RWPE1 (cell line): Measurements from ENCODE around the gene FASTKD1.
A peak's percentile ranks its signal among the peaks of the same experiment; 100 is the strongest.
"Not testable (repeated sequence)": the region's sequence is repeated elsewhere in the genome, so short reads cannot be mapped to it uniquely, and the experiment has no call there.

Source experiments
- CTCF ChIA-PET: fragments of 350-600 bp; sonication (Branson Sonifier 250); formaldehyde crosslinking; extraction: SDS; loops from one replicate; lab custom pipeline; 2021; lab: Yijun Ruan, JAX
- POLR2A ChIA-PET: fragments of 400-600 bp; formaldehyde crosslinking; extraction: SDS; loops from one replicate; lab custom pipeline; 2020; ENCODE audit warnings: antibody characterized with exemption; ENCODE audit not compliant: low non-redundant PET; lab: Yijun Ruan, JAX
- DNase-seq: peaks from one replicate; pipeline ENCODE4 v3.0.0; 2012; ENCODE audit warnings: low spot score
- H3K27ac ChIP-seq: fragments of 450-650 bp; 2 replicates; pipeline ENCODE4 v1.5.1; 2017
- TF ChIP-seq, protein P1 (sequence below): fragments of 450-650 bp; conservative IDR thresholded peaks from 2 replicates; pipeline ENCODE4 v1.5.1; 2017; ENCODE audit warnings: low read depth, mild to moderate bottlenecking

The FASTKD1 gene

DNA sequence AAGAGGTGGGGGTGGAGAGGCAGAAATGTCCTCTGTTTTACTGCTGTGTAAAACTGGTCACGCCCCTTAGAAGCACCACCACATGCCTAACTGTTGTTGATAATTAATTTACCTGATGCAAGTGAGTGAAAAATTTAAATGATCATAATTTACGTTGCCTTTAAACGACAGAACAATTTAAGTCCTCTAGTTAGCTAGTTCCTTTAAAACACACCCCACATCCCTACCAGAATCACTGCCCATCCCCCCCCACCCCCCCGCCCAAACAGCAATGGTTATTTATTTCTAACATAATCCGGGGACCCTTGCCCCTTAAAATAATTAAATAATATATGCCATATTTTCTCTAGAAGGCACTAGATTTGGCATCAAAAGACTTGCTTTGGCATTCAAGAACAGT, 9.9 kb upstream of the FASTKD1 start:
- ChIA-PET POLR2A (no interaction called here), CTCF (no interaction called here)
- no peak for DNase-seq
- TF ChIP-seq, protein P1, sequence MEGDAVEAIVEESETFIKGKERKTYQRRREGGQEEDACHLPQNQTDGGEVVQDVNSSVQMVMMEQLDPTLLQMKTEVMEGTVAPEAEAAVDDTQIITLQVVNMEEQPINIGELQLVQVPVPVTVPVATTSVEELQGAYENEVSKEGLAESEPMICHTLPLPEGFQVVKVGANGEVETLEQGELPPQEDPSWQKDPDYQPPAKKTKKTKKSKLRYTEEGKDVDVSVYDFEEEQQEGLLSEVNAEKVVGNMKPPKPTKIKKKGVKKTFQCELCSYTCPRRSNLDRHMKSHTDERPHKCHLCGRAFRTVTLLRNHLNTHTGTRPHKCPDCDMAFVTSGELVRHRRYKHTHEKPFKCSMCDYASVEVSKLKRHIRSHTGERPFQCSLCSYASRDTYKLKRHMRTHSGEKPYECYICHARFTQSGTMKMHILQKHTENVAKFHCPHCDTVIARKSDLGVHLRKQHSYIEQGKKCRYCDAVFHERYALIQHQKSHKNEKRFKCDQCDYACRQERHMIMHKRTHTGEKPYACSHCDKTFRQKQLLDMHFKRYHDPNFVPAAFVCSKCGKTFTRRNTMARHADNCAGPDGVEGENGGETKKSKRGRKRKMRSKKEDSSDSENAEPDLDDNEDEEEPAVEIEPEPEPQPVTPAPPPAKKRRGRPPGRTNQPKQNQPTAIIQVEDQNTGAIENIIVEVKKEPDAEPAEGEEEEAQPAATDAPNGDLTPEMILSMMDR, result no peak
- no peak overlapping the region for H3K27ac ChIP-seq

DNA sequence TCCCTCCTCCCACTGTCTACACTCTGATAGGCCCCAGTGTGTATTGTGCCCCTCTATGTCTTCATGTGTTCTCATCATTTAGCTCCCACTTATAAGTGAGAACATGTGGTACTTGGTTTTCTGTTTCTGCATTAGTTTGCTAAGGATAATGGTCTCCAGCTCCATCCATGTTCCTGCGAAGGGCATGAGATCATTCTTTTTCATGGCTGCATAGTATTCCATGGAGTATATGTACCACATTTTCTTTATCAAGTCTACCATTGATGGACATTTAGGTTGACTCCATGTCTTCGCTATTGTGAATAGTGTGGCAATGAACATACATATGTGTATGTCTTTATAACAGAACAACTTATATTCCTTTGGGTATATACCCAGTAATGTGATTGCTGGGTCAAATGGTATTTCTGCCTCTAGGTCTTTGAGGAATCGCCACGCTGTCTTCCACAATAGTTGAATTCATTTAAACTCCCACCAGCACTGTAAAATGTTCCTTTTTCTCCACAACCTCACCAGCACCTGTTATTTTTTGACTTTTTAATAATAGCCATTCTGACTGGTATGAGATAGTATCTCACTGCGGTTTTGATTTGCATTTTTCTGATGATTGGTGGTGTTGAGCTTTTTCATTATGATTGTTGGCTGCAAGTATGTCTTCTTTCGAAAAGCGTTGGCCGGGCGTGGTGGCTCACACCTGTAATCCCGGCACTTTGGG, 9.0 kb upstream of the FASTKD1 start:
- POLR2A ChIA-PET, DNase-seq, H3K27ac ChIP-seq: not testable (repeated sequence)
- CTCF ChIA-PET, result interaction anchor here (0.5 to 0.6 kb wide), 2 partner anchors 22 to 231 kb away, joined by 3 read pairs; no protein-coding TSS in a partner anchor

DNA sequence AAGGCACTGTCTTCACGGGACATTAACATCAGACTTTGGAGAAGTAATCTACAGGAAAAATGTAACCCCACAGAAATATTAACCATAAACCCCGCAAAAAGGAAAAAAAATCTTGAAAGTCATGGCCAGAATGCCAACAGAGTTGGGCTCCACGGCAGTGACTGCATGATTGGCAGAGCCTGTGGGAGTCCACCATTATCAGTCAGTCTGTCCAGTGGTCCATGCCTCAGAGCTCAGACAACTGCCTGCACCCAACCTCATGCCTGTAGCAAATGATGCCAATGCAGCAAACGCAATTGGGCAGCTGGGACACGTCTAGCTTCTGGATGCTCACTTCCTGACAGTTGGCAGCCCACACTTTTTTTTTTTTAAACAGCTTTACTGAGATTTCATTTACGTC, 5.4 kb upstream of the FASTKD1 start:
- TF ChIP-seq, protein P1, result no peak
- no peak overlapping the region for H3K27ac ChIP-seq
- ChIA-PET POLR2A (no interaction called here), CTCF (no interaction called here)
- no peak for DNase-seq

DNA sequence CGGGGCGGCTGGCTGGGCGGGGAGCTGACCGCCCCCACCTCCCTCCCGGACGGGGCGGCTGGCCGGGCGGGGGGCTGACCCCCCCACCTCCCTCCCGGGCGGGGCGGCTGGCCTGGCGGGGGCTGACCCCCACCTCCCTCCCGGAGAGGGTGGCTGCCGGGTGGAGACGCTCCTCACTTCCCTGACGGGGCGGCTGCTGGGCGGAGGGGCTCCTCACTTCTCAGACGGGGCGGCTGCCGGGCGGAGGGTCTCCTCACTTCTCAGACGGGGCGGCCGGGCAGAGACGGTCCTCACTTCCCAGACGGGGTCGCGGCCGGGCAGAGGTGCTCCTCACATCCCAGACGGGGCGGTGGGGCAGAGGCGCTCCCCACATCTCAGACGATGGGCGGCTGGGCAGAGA, 1.6 kb upstream of the FASTKD1 start:
- DNase-seq, H3K27ac ChIP-seq, POLR2A ChIA-PET, CTCF ChIA-PET: not testable (repeated sequence)

DNA sequence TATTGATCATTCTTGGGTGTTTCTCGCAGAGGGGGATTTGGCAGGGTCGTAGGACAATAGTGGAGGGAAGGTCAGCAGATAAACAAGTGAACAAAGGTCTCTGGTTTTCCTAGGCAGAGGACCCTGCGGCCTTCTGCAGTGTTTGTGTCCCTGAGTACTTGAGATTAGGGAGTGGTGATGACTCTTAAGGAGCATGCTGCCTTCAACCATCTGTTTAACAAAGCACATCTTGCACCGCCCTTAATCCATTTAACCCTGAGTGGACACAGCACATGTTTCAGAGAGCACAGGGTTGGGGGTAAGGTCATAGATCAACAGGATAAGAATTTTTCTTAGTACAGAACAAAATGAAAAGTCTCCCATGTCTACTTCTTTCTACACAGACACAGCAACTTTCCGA, 874 bp upstream of the FASTKD1 start:
- POLR2A ChIA-PET, DNase-seq, H3K27ac ChIP-seq, CTCF ChIA-PET: not testable (repeated sequence)

DNA sequence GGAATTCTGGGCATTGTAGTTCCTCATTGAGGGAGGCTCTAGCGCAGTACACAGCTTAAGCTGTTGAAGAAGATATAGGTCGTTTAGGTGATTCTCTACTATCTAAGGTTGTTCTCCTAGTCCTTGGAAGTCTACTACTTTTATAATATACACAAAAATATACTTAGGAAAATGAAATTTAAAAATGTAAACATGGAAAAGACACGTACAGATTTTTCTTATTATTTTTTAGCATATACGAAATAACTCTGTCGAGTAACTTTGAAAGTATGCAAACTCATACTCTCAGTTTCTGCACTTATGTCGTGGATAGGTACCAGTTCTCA, 272 bp upstream of the FASTKD1 start:
- TF ChIP-seq, protein P1, result no peak
- H3K27ac ChIP-seq, result peak overlapping the region; percentile 78
- DNase-seq, result no peak
- CTCF ChIA-PET, result interaction anchor here (0.8 kb wide), 1 partner anchor 11 kb away, joined by 5 read pairs; no protein-coding TSS in a partner anchor
- POLR2A ChIA-PET, result no interaction called here

DNA sequence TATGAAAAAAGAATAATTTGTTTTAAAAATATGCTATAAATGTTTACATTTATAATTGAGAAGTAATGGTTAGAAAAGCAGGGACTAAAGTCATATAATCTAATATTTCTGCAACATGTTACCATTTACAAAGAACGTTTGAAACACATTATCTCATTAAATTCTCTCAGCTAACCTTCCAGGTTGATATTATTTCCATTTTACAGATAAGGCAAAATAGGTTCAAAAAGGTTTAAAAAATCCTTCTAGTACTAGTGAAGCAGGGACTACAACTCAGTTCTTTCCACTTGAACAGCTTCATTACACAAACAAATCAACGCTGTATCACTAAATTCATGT, 875 bp downstream of the FASTKD1 start:
- TF ChIP-seq, protein P1, result no peak
- CTCF ChIA-PET, result interaction anchor here (0.6 to 0.7 kb wide), 2 partner anchors 24 to 296 kb away, joined by 3 to 4 read pairs; no protein-coding TSS in a partner anchor
- POLR2A ChIA-PET, result interaction anchor here (0.9 kb wide), 1 partner anchor 13 kb away, joined by 3 read pairs; no protein-coding TSS in a partner anchor
- no peak for DNase-seq
- peak overlapping the region; percentile 78 for H3K27ac ChIP-seq

DNA sequence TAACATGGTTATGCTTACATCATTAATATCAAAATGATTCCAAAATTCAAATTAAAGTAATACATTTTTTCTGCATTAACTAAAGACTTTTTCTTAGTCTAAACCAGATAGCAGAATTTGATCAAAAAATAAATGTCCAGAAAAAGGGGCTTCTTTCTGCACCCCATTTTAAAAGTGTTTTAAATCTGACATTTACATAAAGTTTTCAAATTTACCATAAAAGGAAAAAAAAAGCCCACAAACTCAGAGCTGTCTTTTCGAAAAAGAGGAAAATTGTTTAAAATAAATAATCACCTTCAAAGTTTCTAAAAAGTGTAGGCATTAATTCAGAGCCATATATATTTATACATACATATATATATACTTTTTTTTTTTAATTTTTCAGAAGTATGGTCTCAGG, 1.5 kb downstream of the FASTKD1 start:
- DNase-seq, result no peak
- POLR2A ChIA-PET, result no interaction called here
- TF ChIP-seq, protein P1, result no peak
- CTCF ChIA-PET, result interaction anchor here (0.6 to 0.7 kb wide), 2 partner anchors 23 to 89 kb away, joined by 3 to 4 read pairs; no protein-coding TSS in a partner anchor
- no peak overlapping the region for H3K27ac ChIP-seq
